B cell (primary cell): ENCODE results near the gene RAB15. TPM values are rescaled to one million over a fixed set of nuclear protein-coding genes. Genes with fewer than 3 reads are reported as not detected.

Source experiments
- ATAC-seq: fragments of 200-7000 bp; cut with Tn5 transposase; one replicate; pipeline ENCODE4 v1.10.0; 2021; ENCODE audit warnings: low read depth, mild to moderate bottlenecking, moderate number of reproducible peaks, moderate library complexity
- CTCF ChIA-PET: fragments of 350-600 bp; sonication (Branson Sonifier 250); formaldehyde crosslinking; loops from one replicate; lab custom pipeline; 2021; ENCODE audit warnings: antibody characterized with exemption, inconsistent platforms; lab: Charles Lee
- POLR2A ChIA-PET: fragments of 350-600 bp; sonication (Branson Sonifier 250); formaldehyde crosslinking; loops from one replicate; lab custom pipeline; 2021; ENCODE audit warnings: antibody characterized with exemption; lab: Charles Lee
- DNase-seq: peaks from one replicate; pipeline ENCODE4 v3.0.0; 2013
- H2AFZ ChIP-seq: 2 replicates; pipeline ENCODE4 v1.6.1; 2012; ENCODE audit warnings: mild to moderate bottlenecking, low read depth, low read length; ENCODE audit not compliant: insufficient read depth, poor library complexity, severe bottlenecking
- H3K27ac ChIP-seq, 2 donors: 1 replicate in 1 of 2; 2 replicates in 1 of 2; pipeline ENCODE4 v1.5.1; 2012 to 2013; ENCODE audit warnings: low read length in 2 of 2, mild to moderate bottlenecking in 2 of 2, moderate library complexity in 1 of 2
- H3K27me3 ChIP-seq, 4 experiments: fragments of 200-600 bp in 1 of 4; sonication (generic) in 1 of 4; replicated peaks in 1 of 4; 1 replicate in 2 of 4; 2 replicates in 2 of 4; pipeline versions ENCODE4 v1.6.1 to v1.7.0; 2013 to 2016; ENCODE audit warnings: low read length in 3 of 4, mild to moderate bottlenecking in 2 of 4, mixed read lengths in 1 of 4, moderate library complexity in 1 of 4; ENCODE audit not compliant: insufficient read depth in 4 of 4, control insufficient read depth in 3 of 4; ENCODE audit errors: control extremely low read depth in 1 of 4
- H3K36me3 ChIP-seq, 2 experiments: replicated peaks in 1 of 2; 1 replicate in 1 of 2; 2 replicates in 1 of 2; pipeline versions ENCODE4 v1.6.1 to v1.7.1; 2013; ENCODE audit warnings: low read length in 1 of 2; ENCODE audit not compliant: insufficient read depth in 2 of 2, control insufficient read depth in 1 of 2; ENCODE audit errors: control extremely low read depth in 1 of 2, extremely low read depth in 1 of 2
- H3K4me1 ChIP-seq, 2 donors: fragments of 200-600 bp in 1 of 2; sonication (generic) in 1 of 2; 1 replicate in 1 of 2; 2 replicates in 1 of 2; pipeline versions ENCODE4 v1.5.1 to v1.6.1; 2013 to 2017; ENCODE audit warnings: low read length in 2 of 2; ENCODE audit not compliant: control insufficient read depth in 2 of 2, insufficient read depth in 2 of 2
- H3K4me2 ChIP-seq: replicated peaks from 2 replicates; pipeline ENCODE3; 2012; ENCODE audit warnings: mild to moderate bottlenecking, low read depth, low read length; ENCODE audit not compliant: poor library complexity, severe bottlenecking
- H3K4me3 ChIP-seq, 5 experiments: fragments of 200-600 bp in 1 of 5; sonication (generic) in 1 of 5; 1 replicate in 3 of 5; 2 replicates in 2 of 5; pipeline versions ENCODE4 v1.5.1 to v1.7.0; 2011 to 2016; ENCODE audit warnings: low read length in 4 of 5, mild to moderate bottlenecking in 4 of 5, low read depth in 2 of 5, control low read depth in 1 of 5, moderate library complexity in 1 of 5; ENCODE audit not compliant: insufficient read depth in 1 of 5; ENCODE audit errors: control extremely low read depth in 1 of 5, extremely low read depth in 1 of 5
- H3K79me2 ChIP-seq: fragments of 200-600 bp; sonication (generic); one replicate; pipeline ENCODE4 v1.6.0; 2016; ENCODE audit warnings: low read length; ENCODE audit not compliant: control insufficient read depth, insufficient read depth
- H3K9ac ChIP-seq: fragments of 200-600 bp; sonication (generic); 2 replicates; pipeline ENCODE4 v1.6.1; 2017; ENCODE audit warnings: mild to moderate bottlenecking, low read length, moderate library complexity
- H3K9me3 ChIP-seq, 3 donors: one replicate each; pipeline versions ENCODE4 v1.6.1 to v1.7.1; 2013; ENCODE audit warnings: low read length in 2 of 3; ENCODE audit not compliant: control insufficient read depth in 2 of 3, insufficient read depth in 1 of 3; ENCODE audit errors: control extremely low read depth in 1 of 3
- H4K20me1 ChIP-seq: 2 replicates; pipeline ENCODE4 v1.6.0; 2012; ENCODE audit warnings: mild to moderate bottlenecking, low read length; ENCODE audit not compliant: insufficient read depth, control insufficient read depth, poor library complexity, severe bottlenecking
- H3K27ac Mint-ChIP-seq: one replicate; pipeline ENCODE4 v1.8.0; 2021; ENCODE audit warnings: mixed read lengths
- H3K27me3 Mint-ChIP-seq: one replicate; pipeline ENCODE4 v1.8.0; 2021; ENCODE audit warnings: mixed read lengths
- H3K4me1 Mint-ChIP-seq: one replicate; pipeline ENCODE4 v1.8.0; 2021; ENCODE audit warnings: mixed read lengths
- H3K4me3 Mint-ChIP-seq: one replicate; pipeline ENCODE4 v1.8.0; 2021; ENCODE audit warnings: mixed read lengths
- H3K9me3 Mint-ChIP-seq: one replicate; pipeline ENCODE4 v1.8.0; 2022; ENCODE audit warnings: mixed read lengths; ENCODE audit not compliant: insufficient read depth
- CTCF ChIP-seq: fragments of 200-600 bp; IDR thresholded peaks from one replicate; pipeline ENCODE4 v1.8.0; 2022; ENCODE audit warnings: antibody characterized with exemption, mild to moderate bottlenecking
- EZH2 ChIP-seq: IDR thresholded peaks from 2 replicates; pipeline ENCODE4 v1.6.1; 2012; ENCODE audit warnings: borderline replicate concordance, low read depth, mild to moderate bottlenecking, moderate library complexity, low read length; ENCODE audit not compliant: insufficient read depth, poor library complexity, severe bottlenecking
- WGBS: methylation state at CpG from one replicate; pipeline ENCODE4 v1.1.5; 2013; ENCODE audit warnings: missing lambda C conversion rate; ENCODE audit not compliant: insufficient coverage; 5-methylcytosine and 5-hydroxymethylcytosine counted together
- intact Hi-C: fragments of 100-400 bp; cut with micrococcal nuclease; formaldehyde crosslinking; loops from one replicate; pipeline ENCODE4 v1.10.0; 2022
- polyA plus RNA-seq: library from polyadenylated mRNA; depleted of rRNA; stranded (reverse); fragments of >200 nt; gene quantifications from 2 replicates; pipeline ENCODE4 v1.2.3, GENCODE V29; 2012
- total RNA-seq, 2 donors: library from RNA; stranded (reverse); fragments of 120-200 nt in 1 of 2; gene quantifications; 1 replicate in 1 of 2; 2 replicates in 1 of 2; pipeline versions ENCODE4 v1.2.3 to v1.2.4, GENCODE V29; 2013 to 2022

The RAB15 gene
- total and polyA plus RNA-seq, 2 donors (not counting 1 experiment from before 2014, with no cell fraction given), result 0.17 to 0.19 TPM

DNA sequence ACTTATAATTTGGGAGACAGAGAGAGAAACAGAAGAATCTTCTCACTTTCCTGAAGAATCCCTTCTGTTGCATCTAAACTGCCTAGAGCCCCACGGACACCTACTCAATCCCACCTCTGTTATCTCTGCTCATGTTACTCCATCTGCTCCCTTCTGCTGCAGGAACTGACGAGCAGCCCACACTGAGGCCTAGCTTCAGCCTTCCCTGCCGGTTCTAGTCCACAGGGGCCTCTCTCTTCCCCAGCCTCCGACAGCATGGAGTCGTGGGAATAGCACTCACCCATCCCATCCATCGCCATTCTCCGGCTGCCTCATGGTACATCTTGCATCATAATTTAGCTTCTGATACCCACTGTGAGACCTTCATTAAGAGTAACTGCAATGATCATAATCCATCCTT, 4.0 kb downstream of the RAB15 start:
- Histone ChIP-seq H3K27me3 (peaks cover 0 to 26% (median 9%) of the 10 kb centered on the region in 4 experiments), H3K9me3 (no peaks in the 10 kb centered on the region), H3K79me2 (no peaks in the 10 kb centered on the region), H2AFZ (no peak overlapping the region), H3K36me3 (no peaks in the 10 kb centered on the region), H3K4me3 (no peak overlapping the region), H4K20me1 (no peaks in the 10 kb centered on the region), H3K4me2 (no peak overlapping the region), H3K27ac (no peak overlapping the region), H3K9ac (no peak overlapping the region), H3K4me1 (peaks cover 11% of the 10 kb centered on the region in 2 donors)
- DNase-seq (no peak), ATAC-seq (no peak)
- POLR2A ChIA-PET, result no interaction called here
- no peak overlapping the region for H3K27ac Mint-ChIP-seq
- no peaks in the 10 kb centered on the region for H3K9me3 Mint-ChIP-seq
- intact Hi-C loops, result no loop called here
- peaks cover 6% of the 10 kb centered on the region for H3K4me1 Mint-ChIP-seq
- CTCF ChIA-PET, result no interaction called here
- H3K27me3 Mint-ChIP-seq, result peaks cover 15% of the 10 kb centered on the region
- 96% methylated on average over 7 of the region's 7 CpGs for WGBS
- TF ChIP-seq EZH2, result no peak
- no peak for TF ChIP-seq CTCF
- H3K4me3 Mint-ChIP-seq, result no peak overlapping the region

DNA sequence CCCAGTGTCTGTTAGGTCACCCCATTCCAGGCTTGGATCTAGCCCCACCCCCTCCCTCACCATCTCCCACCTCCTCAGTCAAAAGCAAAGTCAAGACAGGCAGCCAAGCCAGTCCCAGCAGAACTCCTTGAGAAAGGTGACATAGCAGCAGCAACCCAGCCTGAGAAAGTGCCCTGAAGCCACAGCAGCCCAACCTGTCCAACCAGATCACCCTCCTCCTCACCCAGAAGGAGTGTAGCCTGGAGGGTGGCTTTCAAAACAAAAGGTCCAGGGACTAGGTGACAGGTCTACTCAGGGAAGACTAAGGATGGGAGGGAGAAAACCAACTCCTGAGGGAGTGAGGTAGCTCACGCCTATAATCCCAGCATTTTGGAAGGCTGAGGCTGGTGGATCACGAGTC, 5.2 kb downstream of the RAB15 start:
- H3K4me1 Mint-ChIP-seq, result peaks cover 2% of the 10 kb centered on the region
- CTCF ChIA-PET, result no interaction called here
- Histone ChIP-seq H3K27me3 (peaks cover 0 to 16% (median 5%) of the 10 kb centered on the region in 4 experiments), H3K79me2 (no peaks in the 10 kb centered on the region), H3K9me3 (no peaks in the 10 kb centered on the region), H4K20me1 (no peaks in the 10 kb centered on the region), H3K27ac (no peak overlapping the region), H3K4me2 (no peak overlapping the region), H3K9ac (no peak overlapping the region), H2AFZ (no peak overlapping the region), H3K4me3 (no peak overlapping the region), H3K4me1 (peaks cover 7% of the 10 kb centered on the region in 2 donors), H3K36me3 (no peaks in the 10 kb centered on the region)
- DNase-seq (no peak), ATAC-seq (no peak)
- WGBS, result 100% methylated on average over 1 of the region's 2 CpGs
- H3K9me3 Mint-ChIP-seq, result no peaks in the 10 kb centered on the region
- no peak overlapping the region for H3K27ac Mint-ChIP-seq
- no peak overlapping the region for H3K4me3 Mint-ChIP-seq
- H3K27me3 Mint-ChIP-seq, result peaks cover 9% of the 10 kb centered on the region
- no peak for TF ChIP-seq CTCF
- no peak for TF ChIP-seq EZH2
- POLR2A ChIA-PET, result no interaction called here
- intact Hi-C loops, result no loop called here
